HG02981 (cell line): ENCODE data around the gene PRPF19.

ENCODE experiments used
- ATAC-seq: cut with Tn5 transposase; IDR thresholded peaks from one replicate; pipeline ENCODE4 v1.9.1; 2021; ENCODE audit warnings: mild to moderate bottlenecking, moderate library complexity; ENCODE audit not compliant: unreplicated experiment

PRPF19 gene

DNA sequence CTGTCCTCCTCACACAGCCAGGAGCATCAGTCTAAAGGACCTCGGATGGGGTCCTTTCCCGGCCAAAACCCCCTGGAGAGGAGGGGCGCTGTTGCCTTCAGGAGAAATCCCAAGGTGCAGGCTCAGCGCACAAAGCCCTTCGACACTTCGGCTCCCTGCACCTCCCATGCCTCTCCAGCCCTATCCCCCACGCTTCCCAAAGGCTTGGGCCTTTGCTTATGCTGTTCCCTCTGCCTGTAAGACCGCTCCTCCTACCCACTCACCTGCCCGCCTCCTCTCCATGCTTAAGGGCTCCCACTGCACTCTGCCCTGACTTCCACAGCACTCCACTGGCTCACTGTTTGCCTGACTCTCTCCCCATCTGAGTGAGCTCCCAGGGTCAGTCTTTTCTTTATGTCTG, 32.1 kb upstream of the PRPF19 start:
- no peak for ATAC-seq

DNA sequence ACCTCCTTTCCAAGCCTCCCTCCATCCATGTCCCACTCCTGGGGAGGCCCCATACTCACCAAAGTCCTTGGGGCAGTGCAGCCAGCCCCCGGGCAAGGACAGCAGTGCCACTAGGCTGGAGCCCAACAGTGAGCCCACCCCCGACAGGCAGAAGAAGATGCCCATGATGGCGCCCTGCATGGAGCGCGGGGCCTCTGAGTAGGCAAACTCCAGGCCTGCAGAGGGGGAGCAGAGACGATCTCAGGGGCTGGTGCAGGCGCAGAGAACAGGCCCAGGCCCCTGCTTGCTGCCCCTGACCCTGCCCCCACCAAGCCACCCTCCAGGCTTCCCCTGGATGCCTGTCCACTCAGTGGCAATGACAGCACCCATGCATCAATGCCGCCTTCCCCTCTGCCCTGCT, 31.4 kb upstream of the PRPF19 start:
- no peak for ATAC-seq

GRCh38 chr11:60937144-60937527, 30.8 kb upstream of the PRPF19 start:
- ATAC-seq: no peak

- ATAC-seq: no peak
Measured at GRCh38 chr11:60936467-60937143, 30.2 kb upstream of the PRPF19 start.

DNA sequence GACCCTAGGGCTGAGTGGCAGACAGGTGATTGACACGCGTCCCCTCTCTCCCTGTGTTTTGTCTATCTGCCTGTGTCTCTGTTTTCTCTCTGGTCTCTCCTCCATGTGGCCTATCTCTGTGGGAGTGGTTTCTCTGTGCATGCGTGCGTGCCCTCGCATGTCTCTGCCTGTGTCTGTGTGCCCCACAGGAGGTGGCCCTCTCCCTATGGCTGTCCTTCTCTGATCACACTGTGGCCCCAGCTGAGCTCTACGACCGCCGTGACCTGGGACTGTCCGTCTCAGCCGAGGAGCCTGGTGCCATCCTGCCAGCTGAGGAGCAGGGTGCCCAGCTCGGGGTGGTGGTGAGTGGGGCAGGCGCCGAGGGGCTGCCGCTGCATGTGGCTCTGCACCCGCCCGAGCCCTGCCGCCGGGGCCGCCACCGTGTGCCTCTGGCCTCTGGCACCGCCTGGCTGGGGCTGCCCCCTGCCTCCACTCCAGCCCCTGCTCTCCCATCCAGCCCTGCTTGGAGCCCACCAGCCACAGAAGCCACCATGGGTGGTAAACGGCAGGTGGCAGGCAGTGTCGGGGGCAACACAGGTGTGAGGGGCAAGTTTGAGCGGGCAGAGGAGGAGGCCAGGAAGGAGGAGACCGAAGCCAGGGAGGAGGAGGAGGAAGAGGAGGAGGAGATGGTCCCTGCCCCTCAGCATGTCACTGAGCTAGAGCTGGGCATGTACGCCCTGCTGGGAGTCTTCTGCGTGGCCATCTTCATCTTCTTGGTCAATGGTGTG, 29.5 kb upstream of the PRPF19 start:
- no peak for ATAC-seq

DNA sequence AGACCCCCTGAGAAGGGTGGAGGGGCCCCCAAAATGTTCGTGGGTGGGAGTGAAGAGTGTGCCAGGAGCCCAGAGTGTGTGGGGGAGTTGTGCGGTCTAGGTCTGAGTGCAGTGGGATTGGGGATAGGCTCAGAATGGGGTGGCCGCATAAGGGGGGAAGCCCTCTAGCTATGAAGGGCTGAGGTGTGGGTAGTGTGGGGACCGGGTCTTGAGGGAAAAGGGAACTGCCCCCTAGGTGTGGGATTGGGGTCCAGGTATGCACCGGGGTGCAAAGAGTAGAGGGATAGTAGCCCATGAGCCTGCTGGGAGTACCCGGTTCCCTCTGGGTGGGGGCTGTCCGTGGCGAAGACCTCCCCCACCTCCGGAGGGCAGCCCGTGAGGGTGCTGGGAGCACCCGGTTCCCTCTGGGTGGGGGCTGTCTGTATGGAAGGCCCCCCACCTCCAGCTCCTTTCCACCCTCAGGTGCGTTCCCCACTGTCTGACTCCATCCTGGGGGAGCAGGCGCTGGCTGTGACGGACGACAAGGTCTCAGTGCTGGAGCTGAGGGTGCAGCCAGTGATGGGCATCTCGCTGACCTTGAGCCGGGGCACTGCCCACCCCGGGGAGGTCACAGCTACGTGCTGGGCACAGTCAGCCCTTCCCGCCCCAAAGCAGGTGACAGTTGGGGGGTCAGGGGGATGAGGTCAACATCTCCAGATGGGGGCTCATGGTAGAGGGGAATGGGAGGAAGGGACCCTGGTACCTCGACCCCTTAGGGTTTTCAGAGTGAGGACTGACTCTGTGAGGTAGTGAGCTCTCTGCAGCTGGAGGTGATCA, 28.6 kb upstream of the PRPF19 start:
- ATAC-seq: no peak

- no peak for ATAC-seq
Measured at GRCh38 chr11:60934124-60934789, 27.9 kb upstream of the PRPF19 start.

DNA sequence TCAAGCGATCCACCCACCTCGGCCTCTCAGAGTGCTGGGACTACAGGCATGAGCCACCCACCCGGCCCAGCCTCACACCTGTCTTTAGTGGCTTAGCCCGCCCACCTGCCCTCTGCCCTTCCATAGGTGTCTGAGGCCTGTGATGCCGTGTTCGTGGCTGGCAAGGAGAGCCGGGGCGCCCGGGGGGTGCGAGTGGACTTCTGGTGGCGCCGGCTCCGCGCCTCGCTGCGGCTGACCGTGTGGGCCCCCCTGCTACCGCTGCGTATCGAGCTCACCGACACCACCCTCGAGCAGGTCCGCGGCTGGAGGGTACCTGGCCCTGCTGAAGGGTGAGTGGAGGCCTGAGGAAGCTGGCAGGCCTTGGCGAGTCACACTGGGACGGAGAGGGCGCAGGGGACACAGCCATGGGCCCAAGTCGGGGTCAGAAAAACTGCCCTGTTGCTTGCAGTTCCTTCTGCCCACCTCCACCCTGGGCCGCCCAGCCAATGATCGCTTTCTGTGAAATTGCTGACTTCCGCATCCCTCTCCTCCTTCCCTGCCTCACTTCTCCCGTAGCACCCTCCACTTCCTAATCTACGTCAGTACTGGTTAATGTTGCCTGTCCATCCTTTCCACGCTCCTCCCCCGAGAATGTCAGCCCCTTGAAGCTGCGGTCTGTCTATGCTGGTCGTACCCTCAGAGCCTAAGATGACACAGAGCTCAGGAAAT, 27.2 kb upstream of the PRPF19 start:
- no peak for ATAC-seq

- ATAC-seq: no peak
Measured at GRCh38 chr11:60932605-60933356, 26.4 kb upstream of the PRPF19 start.

- no peak for ATAC-seq
Measured at GRCh38 chr11:60931917-60932316, 25.5 kb upstream of the PRPF19 start.

- no peak for ATAC-seq
Measured at GRCh38 chr11:60930394-60930793, 24.0 kb upstream of the PRPF19 start.

DNA sequence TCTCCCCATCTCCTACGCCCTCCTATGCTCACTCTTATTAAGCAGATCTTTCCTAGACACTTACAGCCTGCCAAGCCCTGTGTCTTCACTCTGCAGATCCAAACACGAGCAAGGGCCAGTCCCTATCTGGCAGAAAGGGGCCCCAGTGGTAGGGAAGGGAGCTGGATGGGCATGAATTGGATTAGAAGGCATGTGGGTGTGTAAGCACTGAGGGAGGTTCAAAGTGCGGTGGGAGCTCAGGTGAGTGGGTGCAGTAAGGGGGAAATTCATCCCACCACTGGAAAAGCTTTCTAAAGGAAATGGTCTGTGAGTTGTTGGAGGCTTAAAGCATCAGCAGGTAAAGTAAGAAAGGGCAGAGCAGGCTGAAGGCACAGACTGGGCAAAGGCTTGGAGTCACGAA, 23.4 kb upstream of the PRPF19 start:
- ATAC-seq: no peak

DNA sequence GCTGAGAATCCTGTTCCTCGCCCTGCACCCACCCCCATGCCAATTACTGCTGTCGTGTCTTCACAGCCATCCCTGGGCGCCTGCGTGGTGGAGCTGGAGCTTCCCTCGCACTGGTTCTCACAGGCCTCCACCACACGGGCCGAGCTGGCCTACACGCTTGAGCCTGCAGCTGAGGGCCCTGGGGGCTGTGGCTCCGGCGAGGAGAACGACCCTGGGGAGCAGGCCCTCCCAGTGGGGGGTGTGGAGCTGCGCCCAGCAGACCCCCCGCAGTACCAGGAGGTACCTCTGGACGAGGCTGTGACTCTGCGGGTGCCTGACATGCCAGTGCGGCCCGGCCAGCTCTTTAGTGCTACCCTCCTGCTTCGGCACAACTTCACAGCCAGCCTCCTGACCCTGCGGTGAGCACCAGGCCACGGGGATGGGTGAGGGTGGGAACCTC, 22.2 kb upstream of the PRPF19 start:
- ATAC-seq: no peak

- no peak for ATAC-seq
Measured at GRCh38 chr11:60927600-60927999, 21.2 kb upstream of the PRPF19 start.

GRCh38 chr11:60927061-60927592, 20.7 kb upstream of the PRPF19 start:
- ATAC-seq: no peak

- no peak for ATAC-seq
Measured at GRCh38 chr11:60926500-60926899, 20.1 kb upstream of the PRPF19 start.

DNA sequence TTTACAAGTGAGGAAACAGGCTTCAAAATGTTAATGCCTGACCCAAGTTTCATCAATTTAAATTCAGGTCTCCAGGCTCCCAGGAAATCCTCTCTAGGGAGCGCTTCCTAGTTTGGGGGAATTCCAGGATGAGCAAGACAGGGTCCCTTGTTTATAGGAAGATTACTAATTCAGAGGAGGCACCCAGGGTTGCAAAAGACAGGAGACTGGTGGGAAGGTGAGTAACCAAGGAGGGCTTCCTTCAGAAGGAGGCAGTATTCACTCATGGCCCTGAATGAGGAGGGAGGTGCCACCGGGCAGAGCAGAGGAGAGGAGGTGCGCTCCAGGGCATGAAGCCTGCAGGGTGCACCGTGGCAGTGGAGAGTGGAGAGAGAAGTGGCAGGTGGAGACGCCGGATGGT, 19.5 kb upstream of the PRPF19 start:
- ATAC-seq: no peak

- ATAC-seq: no peak
Measured at GRCh38 chr11:60924906-60925853, 18.8 kb upstream of the PRPF19 start.
